Fibroblast of lung (primary cell): ENCODE measurements around the gene FAM156A. TPM values are rescaled to one million over a fixed set of nuclear protein-coding genes. Genes with fewer than 3 reads are reported as not detected.
"Not testable (repeated sequence)": the region's sequence is repeated elsewhere in the genome, so short reads cannot be mapped to it uniquely, and the experiment has no call there.

Experiments
- DNase-seq, 2 donors: peaks; one replicate each; pipeline versions ENCODE4 v3.0.0 to v3.0.0-alpha.2; 2010; ENCODE audit warnings: low read depth in 2 of 2
- H2AFZ ChIP-seq: 2 replicates; pipeline ENCODE4 v1.5.1; 2012; ENCODE audit warnings: low read length, control low read depth, inconsistent platforms
- H3K27ac ChIP-seq: 2 replicates; pipeline ENCODE4 v1.5.1; 2011; ENCODE audit warnings: low read length, control low read depth; ENCODE audit not compliant: insufficient read depth
- H3K27me3 ChIP-seq: 2 replicates; pipeline ENCODE4 v1.5.1; 2011; ENCODE audit warnings: mild to moderate bottlenecking, low read length; ENCODE audit not compliant: control insufficient read depth, insufficient read depth
- H3K36me3 ChIP-seq: 2 replicates; pipeline ENCODE4 v1.5.1; 2011; ENCODE audit warnings: low read length; ENCODE audit not compliant: control insufficient read depth, insufficient read depth
- H3K4me1 ChIP-seq: 2 replicates; pipeline ENCODE4 v1.5.1; 2011; ENCODE audit warnings: low read length; ENCODE audit not compliant: control insufficient read depth, insufficient read depth; ENCODE audit errors: extremely low read depth
- H3K4me2 ChIP-seq: 2 replicates; pipeline ENCODE4 v1.5.1; 2011; ENCODE audit warnings: low read length, control low read depth; ENCODE audit not compliant: insufficient read depth; ENCODE audit errors: extremely low read depth
- H3K4me3 ChIP-seq, 4 experiments: fragments of 200-600 bp in 1 of 4; sonication (generic) in 1 of 4; replicated peaks in 1 of 4; 2 replicates each; pipeline ENCODE4 v1.5.1; 2011 to 2016; ENCODE audit warnings: low read length in 4 of 4, low read depth in 3 of 4, mild to moderate bottlenecking in 3 of 4, control low read depth in 2 of 4, inconsistent platforms in 1 of 4, mixed read lengths in 1 of 4; ENCODE audit not compliant: insufficient read depth in 1 of 4; ENCODE audit errors: control extremely low read depth in 1 of 4
- H3K79me2 ChIP-seq: 2 replicates; pipeline ENCODE4 v1.5.1; 2012; ENCODE audit warnings: mild to moderate bottlenecking, low read length, inconsistent platforms; ENCODE audit not compliant: control insufficient read depth, insufficient read depth
- H3K9ac ChIP-seq: 2 replicates; pipeline ENCODE4 v1.5.1; 2011; ENCODE audit warnings: mild to moderate bottlenecking, low read length, control low read depth; ENCODE audit not compliant: insufficient read depth
- H3K9me3 ChIP-seq: 2 replicates; pipeline ENCODE4 v1.5.1; 2012; ENCODE audit warnings: low read depth, low read length; ENCODE audit not compliant: control insufficient read depth, insufficient read depth
- H4K20me1 ChIP-seq: 2 replicates; pipeline ENCODE4 v1.5.1; 2011; ENCODE audit warnings: low read length; ENCODE audit not compliant: control insufficient read depth, insufficient read depth; ENCODE audit errors: extremely low read depth
- polyA plus RNA-seq, 2 donors: library from polyadenylated mRNA; depleted of rRNA in 1 of 2; stranded (reverse) in 1 of 2; unstranded in 1 of 2; fragments of >200 nt; gene quantifications; 2 replicates each; pipeline ENCODE4 v1.2.1, GENCODE V29; 2011 to 2012; ENCODE audit warnings: missing spikeins in 1 of 2
- total RNA-seq: library from RNA; depleted of rRNA; stranded (reverse); fragments of >200 nt; gene quantifications from 2 replicates; pipeline ENCODE4 v1.2.1, GENCODE V29; 2014

Gene FAM156A
- total and polyA plus RNA-seq, 2 donors (not counting 1 experiment from before 2014, with no cell fraction given), result 7.6 to 18.8 TPM

- not testable (repeated sequence) for H3K36me3 ChIP-seq, H3K27me3 ChIP-seq, H4K20me1 ChIP-seq, H3K27ac ChIP-seq, H3K4me1 ChIP-seq, H3K4me3 ChIP-seq, H2AFZ ChIP-seq, DNase-seq, H3K4me2 ChIP-seq, H3K9ac ChIP-seq, H3K9me3 ChIP-seq, H3K79me2 ChIP-seq
These were observed 8.4 kb downstream of the FAM156A start for GRCh38 chrX:52949884-52950283.

GRCh38 chrX:52949325-52949724 is 9.0 kb downstream of the FAM156A start:
- H4K20me1 ChIP-seq, H3K4me2 ChIP-seq, H3K27me3 ChIP-seq: not testable (repeated sequence)

GRCh38 chrX:52948265-52948664 is 10.1 kb downstream of the FAM156A start:
- not testable (repeated sequence) for H3K9me3 ChIP-seq, H3K9ac ChIP-seq, H4K20me1 ChIP-seq, H3K27me3 ChIP-seq, H2AFZ ChIP-seq, H3K79me2 ChIP-seq, DNase-seq, H3K36me3 ChIP-seq, H3K27ac ChIP-seq, H3K4me2 ChIP-seq, H3K4me3 ChIP-seq, H3K4me1 ChIP-seq

More at GRCh38 chrX:52949325-52949724, 9.0 kb downstream of the FAM156A start:
- not testable (repeated sequence) for H3K27ac ChIP-seq, H3K4me3 ChIP-seq, H2AFZ ChIP-seq, H3K79me2 ChIP-seq, H3K36me3 ChIP-seq, DNase-seq, H3K4me1 ChIP-seq, H3K9me3 ChIP-seq, H3K9ac ChIP-seq

GRCh38 chrX:52947501-52947900 is 10.8 kb downstream of the FAM156A start:
- H3K9ac ChIP-seq, H4K20me1 ChIP-seq, H3K79me2 ChIP-seq, H2AFZ ChIP-seq, H3K4me2 ChIP-seq, H3K9me3 ChIP-seq, H3K27ac ChIP-seq, H3K36me3 ChIP-seq, H3K27me3 ChIP-seq, H3K4me1 ChIP-seq, DNase-seq, H3K4me3 ChIP-seq: not testable (repeated sequence)

GRCh38 chrX:52945838-52946494 is 12.4 kb downstream of the FAM156A start:
- not testable (repeated sequence) for H3K9me3 ChIP-seq, DNase-seq, H4K20me1 ChIP-seq, H3K4me2 ChIP-seq, H2AFZ ChIP-seq, H3K36me3 ChIP-seq, H3K4me1 ChIP-seq, H3K27me3 ChIP-seq, H3K79me2 ChIP-seq, H3K4me3 ChIP-seq, H3K9ac ChIP-seq, H3K27ac ChIP-seq

- H4K20me1 ChIP-seq, H3K36me3 ChIP-seq, DNase-seq, H2AFZ ChIP-seq, H3K9me3 ChIP-seq, H3K27ac ChIP-seq, H3K4me1 ChIP-seq, H3K27me3 ChIP-seq, H3K9ac ChIP-seq, H3K4me2 ChIP-seq, H3K4me3 ChIP-seq, H3K79me2 ChIP-seq: not testable (repeated sequence)
These were observed 16.6 kb downstream of the FAM156A start for GRCh38 chrX:52941728-52942127.

- not testable (repeated sequence) for H4K20me1 ChIP-seq, H3K9ac ChIP-seq, H3K4me3 ChIP-seq, H3K27me3 ChIP-seq, H3K4me1 ChIP-seq, H2AFZ ChIP-seq, H3K36me3 ChIP-seq, H3K9me3 ChIP-seq, H3K4me2 ChIP-seq, H3K79me2 ChIP-seq, H3K27ac ChIP-seq, DNase-seq
These were observed 17.6 kb downstream of the FAM156A start for GRCh38 chrX:52940704-52941103.
